GM23338 (cell line): ENCODE results near the gene WDCP. TPM values are rescaled to one million over a fixed set of nuclear protein-coding genes. Genes with fewer than 3 reads are reported as not detected.

Experiments used
- ATAC-seq: fragments of 200-7000 bp; cut with Tn5 transposase; 3 replicates; pipeline ENCODE4 v1.9.1; 2020
- DNase-seq: peaks from one replicate; pipeline ENCODE4 v3.0.0-alpha.2; 2015; ENCODE audit warnings: low spot score
- H2AFZ ChIP-seq: fragments of 200-600 bp; sonication (generic); 2 replicates; pipeline ENCODE4 v1.8.0; 2016; ENCODE audit warnings: antibody characterized with exemption, mild to moderate bottlenecking, moderate library complexity
- H3F3A ChIP-seq: fragments of 200-600 bp; sonication (generic); replicated peaks from 2 replicates; pipeline ENCODE4 v1.8.0; 2017; ENCODE audit warnings: antibody characterized with exemption, mixed run types, low read depth
- H3K27ac ChIP-seq: fragments of 200-600 bp; sonication (generic); 2 replicates; pipeline ENCODE4 v1.6.1; 2016; ENCODE audit warnings: low read depth
- H3K27me3 ChIP-seq: fragments of 200-600 bp; sonication (generic); 2 replicates; pipeline ENCODE4 v1.8.0; 2016; ENCODE audit warnings: mild to moderate bottlenecking, mixed run types, moderate library complexity; ENCODE audit not compliant: insufficient read depth
- H3K36me3 ChIP-seq: fragments of 200-600 bp; sonication (generic); 2 replicates; pipeline ENCODE4 v1.8.0; 2016; ENCODE audit warnings: mild to moderate bottlenecking; ENCODE audit not compliant: insufficient read depth
- H3K4me1 ChIP-seq: fragments of 200-600 bp; sonication (generic); 2 replicates; pipeline ENCODE4 v1.8.0; 2016; ENCODE audit warnings: mild to moderate bottlenecking, moderate library complexity; ENCODE audit not compliant: insufficient read depth
- H3K4me2 ChIP-seq: fragments of 200-600 bp; sonication (generic); 2 replicates; pipeline ENCODE4 v1.7.1; 2017; ENCODE audit warnings: mixed run types
- H3K4me3 ChIP-seq: fragments of 200-600 bp; sonication (generic); 2 replicates; pipeline ENCODE4 v1.6.1; 2016; ENCODE audit warnings: mixed run types
- H3K79me2 ChIP-seq: fragments of 200-600 bp; sonication (generic); replicated peaks from 2 replicates; pipeline ENCODE4 v1.8.0; 2017; ENCODE audit warnings: mild to moderate bottlenecking; ENCODE audit not compliant: insufficient read depth
- H3K9me2 ChIP-seq: fragments of 200-600 bp; sonication (generic); 2 replicates; pipeline ENCODE4 v1.8.0; 2017; ENCODE audit not compliant: insufficient read depth
- H4K20me1 ChIP-seq: fragments of 200-600 bp; sonication (generic); replicated peaks from 2 replicates; pipeline ENCODE4 v1.8.0; 2017; ENCODE audit warnings: mild to moderate bottlenecking; ENCODE audit not compliant: insufficient read depth
- H3K27ac Mint-ChIP-seq: 2 replicates; pipeline ENCODE4 v1.8.0; 2020; ENCODE audit warnings: inconsistent platforms, mild to moderate bottlenecking, moderate library complexity, mixed read lengths
- H3K27me3 Mint-ChIP-seq: 3 replicates; pipeline ENCODE4 v1.8.0; 2022; ENCODE audit warnings: low read depth, mild to moderate bottlenecking, moderate library complexity, mixed read lengths, inconsistent platforms; ENCODE audit not compliant: insufficient read depth, poor library complexity
- H3K36me3 Mint-ChIP-seq: 3 replicates; pipeline ENCODE4 v1.8.0; 2021; ENCODE audit warnings: low read depth, mild to moderate bottlenecking, inconsistent platforms, moderate library complexity, mixed read lengths
- H3K4me1 Mint-ChIP-seq: 3 replicates; pipeline ENCODE4 v1.8.0; 2020; ENCODE audit warnings: mild to moderate bottlenecking, inconsistent platforms, mixed read lengths
- H3K4me3 Mint-ChIP-seq: 3 replicates; pipeline ENCODE4 v1.8.0; 2021; ENCODE audit warnings: moderate library complexity, mild to moderate bottlenecking, inconsistent platforms, mixed read lengths
- H3K9me3 Mint-ChIP-seq: 3 replicates; pipeline ENCODE4 v1.8.0; 2020; ENCODE audit warnings: moderate library complexity, mild to moderate bottlenecking, inconsistent platforms, mixed read lengths
- CREB1 ChIP-seq: fragments of 250-450 bp; sonication (Bioruptor Pico); IDR thresholded peaks from 2 replicates; pipeline ENCODE4 v1.5.0; 2020; ENCODE audit warnings: low read depth, mild to moderate bottlenecking, moderate library complexity
- EZH2 ChIP-seq: fragments of 200-600 bp; sonication (generic); IDR thresholded peaks from one replicate; pipeline ENCODE4 v1.8.0; 2017; ENCODE audit warnings: antibody characterized with exemption, mild to moderate bottlenecking, low read depth; ENCODE audit not compliant: unreplicated experiment
- EZH2phosphoT487 ChIP-seq: fragments of 200-600 bp; sonication (generic); IDR thresholded peaks from one replicate; pipeline ENCODE4 v1.8.1; 2018; ENCODE audit warnings: antibody characterized with exemption; ENCODE audit not compliant: unreplicated experiment
- POLR2AphosphoS5 ChIP-seq: IDR thresholded peaks from 2 replicates; pipeline ENCODE4 v1.6.1; 2016; ENCODE audit warnings: antibody characterized with exemption, low read depth
- REST ChIP-seq: IDR thresholded peaks from one replicate; pipeline ENCODE4 v1.6.1; 2018; ENCODE audit warnings: antibody characterized with exemption; ENCODE audit not compliant: unreplicated experiment
- STAT1 ChIP-seq: IDR thresholded peaks from one replicate; pipeline ENCODE4 v1.6.1; 2016; ENCODE audit warnings: antibody characterized with exemption; ENCODE audit not compliant: unreplicated experiment
- ZNF114 ChIP-seq: fragments of 250-450 bp; sonication (Bioruptor Pico); IDR thresholded peaks from 2 replicates; pipeline ENCODE4 v1.5.0; 2020; ENCODE audit warnings: mild to moderate bottlenecking, moderate library complexity
- polyA plus RNA-seq: library from polyadenylated mRNA; unstranded; fragments of >200 nt; fragmentation: Nextera tagmentation; extraction: Ambion mirVana; gene quantifications from 2 replicates; pipeline ENCODE4 v1.2.1, GENCODE V29; 2016
- total RNA-seq: library from RNA; depleted of rRNA; stranded (reverse); fragments of >200 nt; shearing (Covaris generic); gene quantifications from 2 replicates; pipeline ENCODE4 v1.2.3, GENCODE V29; 2014
- TF ChIP-seq, protein P1 (sequence below): IDR thresholded peaks from 2 replicates; pipeline ENCODE4 v1.6.1; 2016; ENCODE audit warnings: antibody characterized with exemption
- TF ChIP-seq, protein P2 (sequence below): fragments of 250-450 bp; sonication (Bioruptor Pico); IDR thresholded peaks from 2 replicates; pipeline ENCODE4 v1.5.0; 2020; ENCODE audit warnings: mild to moderate bottlenecking, moderate library complexity
- TF ChIP-seq, protein P3 (sequence below), 2 experiments: fragments of 200-600 bp in 1 of 2; sonication (generic) in 1 of 2; conservative IDR thresholded peaks; 2 replicates each; pipeline versions ENCODE4 v1.5.1 to v1.6.1; 2016 to 2017; ENCODE audit warnings: antibody characterized with exemption in 2 of 2, low read depth in 2 of 2, mild to moderate bottlenecking in 2 of 2, moderate library complexity in 1 of 2

The WDCP gene
- total and polyA plus RNA-seq, 2 experiments from 2014 or later: 10.5 to 28.6 TPM

GRCh38 chr2:24016853-24017703, 30.1 kb downstream of the WDCP start (continued):
- TF ChIP-seq EZH2phosphoT487 (no peak), STAT1 (no peak), ZNF114 (no peak)
- TF ChIP-seq, protein P1, sequence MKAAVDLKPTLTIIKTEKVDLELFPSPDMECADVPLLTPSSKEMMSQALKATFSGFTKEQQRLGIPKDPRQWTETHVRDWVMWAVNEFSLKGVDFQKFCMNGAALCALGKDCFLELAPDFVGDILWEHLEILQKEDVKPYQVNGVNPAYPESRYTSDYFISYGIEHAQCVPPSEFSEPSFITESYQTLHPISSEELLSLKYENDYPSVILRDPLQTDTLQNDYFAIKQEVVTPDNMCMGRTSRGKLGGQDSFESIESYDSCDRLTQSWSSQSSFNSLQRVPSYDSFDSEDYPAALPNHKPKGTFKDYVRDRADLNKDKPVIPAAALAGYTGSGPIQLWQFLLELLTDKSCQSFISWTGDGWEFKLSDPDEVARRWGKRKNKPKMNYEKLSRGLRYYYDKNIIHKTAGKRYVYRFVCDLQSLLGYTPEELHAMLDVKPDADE: no peak

DNA sequence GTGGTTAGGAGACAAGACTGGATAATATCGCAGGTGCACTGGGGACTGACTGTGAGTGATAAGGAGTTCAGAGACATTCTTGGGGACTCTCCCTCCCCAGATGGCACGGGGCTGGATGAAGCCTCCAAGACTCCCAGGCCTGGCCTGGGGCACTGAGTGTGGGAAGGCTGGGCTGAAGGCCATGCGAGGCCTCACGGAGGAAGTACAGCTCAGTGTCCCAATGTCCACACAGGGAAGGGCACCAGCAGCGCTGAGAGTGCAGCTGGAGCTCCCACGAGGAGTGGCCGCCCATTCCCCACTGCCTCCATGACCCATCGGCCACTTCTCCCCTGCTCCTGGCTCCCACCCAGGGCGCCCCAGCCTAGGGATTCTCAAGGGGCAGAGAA, 30.8 kb downstream of the WDCP start:
- H3K4me2 ChIP-seq: no peak overlapping the region
- TF ChIP-seq STAT1 (no peak), CREB1 (CRISPR knock-in tag) (no peak), EZH2 (no peak), REST (no peak), POLR2AphosphoS5 (no peak)
- TF ChIP-seq, protein P2, sequence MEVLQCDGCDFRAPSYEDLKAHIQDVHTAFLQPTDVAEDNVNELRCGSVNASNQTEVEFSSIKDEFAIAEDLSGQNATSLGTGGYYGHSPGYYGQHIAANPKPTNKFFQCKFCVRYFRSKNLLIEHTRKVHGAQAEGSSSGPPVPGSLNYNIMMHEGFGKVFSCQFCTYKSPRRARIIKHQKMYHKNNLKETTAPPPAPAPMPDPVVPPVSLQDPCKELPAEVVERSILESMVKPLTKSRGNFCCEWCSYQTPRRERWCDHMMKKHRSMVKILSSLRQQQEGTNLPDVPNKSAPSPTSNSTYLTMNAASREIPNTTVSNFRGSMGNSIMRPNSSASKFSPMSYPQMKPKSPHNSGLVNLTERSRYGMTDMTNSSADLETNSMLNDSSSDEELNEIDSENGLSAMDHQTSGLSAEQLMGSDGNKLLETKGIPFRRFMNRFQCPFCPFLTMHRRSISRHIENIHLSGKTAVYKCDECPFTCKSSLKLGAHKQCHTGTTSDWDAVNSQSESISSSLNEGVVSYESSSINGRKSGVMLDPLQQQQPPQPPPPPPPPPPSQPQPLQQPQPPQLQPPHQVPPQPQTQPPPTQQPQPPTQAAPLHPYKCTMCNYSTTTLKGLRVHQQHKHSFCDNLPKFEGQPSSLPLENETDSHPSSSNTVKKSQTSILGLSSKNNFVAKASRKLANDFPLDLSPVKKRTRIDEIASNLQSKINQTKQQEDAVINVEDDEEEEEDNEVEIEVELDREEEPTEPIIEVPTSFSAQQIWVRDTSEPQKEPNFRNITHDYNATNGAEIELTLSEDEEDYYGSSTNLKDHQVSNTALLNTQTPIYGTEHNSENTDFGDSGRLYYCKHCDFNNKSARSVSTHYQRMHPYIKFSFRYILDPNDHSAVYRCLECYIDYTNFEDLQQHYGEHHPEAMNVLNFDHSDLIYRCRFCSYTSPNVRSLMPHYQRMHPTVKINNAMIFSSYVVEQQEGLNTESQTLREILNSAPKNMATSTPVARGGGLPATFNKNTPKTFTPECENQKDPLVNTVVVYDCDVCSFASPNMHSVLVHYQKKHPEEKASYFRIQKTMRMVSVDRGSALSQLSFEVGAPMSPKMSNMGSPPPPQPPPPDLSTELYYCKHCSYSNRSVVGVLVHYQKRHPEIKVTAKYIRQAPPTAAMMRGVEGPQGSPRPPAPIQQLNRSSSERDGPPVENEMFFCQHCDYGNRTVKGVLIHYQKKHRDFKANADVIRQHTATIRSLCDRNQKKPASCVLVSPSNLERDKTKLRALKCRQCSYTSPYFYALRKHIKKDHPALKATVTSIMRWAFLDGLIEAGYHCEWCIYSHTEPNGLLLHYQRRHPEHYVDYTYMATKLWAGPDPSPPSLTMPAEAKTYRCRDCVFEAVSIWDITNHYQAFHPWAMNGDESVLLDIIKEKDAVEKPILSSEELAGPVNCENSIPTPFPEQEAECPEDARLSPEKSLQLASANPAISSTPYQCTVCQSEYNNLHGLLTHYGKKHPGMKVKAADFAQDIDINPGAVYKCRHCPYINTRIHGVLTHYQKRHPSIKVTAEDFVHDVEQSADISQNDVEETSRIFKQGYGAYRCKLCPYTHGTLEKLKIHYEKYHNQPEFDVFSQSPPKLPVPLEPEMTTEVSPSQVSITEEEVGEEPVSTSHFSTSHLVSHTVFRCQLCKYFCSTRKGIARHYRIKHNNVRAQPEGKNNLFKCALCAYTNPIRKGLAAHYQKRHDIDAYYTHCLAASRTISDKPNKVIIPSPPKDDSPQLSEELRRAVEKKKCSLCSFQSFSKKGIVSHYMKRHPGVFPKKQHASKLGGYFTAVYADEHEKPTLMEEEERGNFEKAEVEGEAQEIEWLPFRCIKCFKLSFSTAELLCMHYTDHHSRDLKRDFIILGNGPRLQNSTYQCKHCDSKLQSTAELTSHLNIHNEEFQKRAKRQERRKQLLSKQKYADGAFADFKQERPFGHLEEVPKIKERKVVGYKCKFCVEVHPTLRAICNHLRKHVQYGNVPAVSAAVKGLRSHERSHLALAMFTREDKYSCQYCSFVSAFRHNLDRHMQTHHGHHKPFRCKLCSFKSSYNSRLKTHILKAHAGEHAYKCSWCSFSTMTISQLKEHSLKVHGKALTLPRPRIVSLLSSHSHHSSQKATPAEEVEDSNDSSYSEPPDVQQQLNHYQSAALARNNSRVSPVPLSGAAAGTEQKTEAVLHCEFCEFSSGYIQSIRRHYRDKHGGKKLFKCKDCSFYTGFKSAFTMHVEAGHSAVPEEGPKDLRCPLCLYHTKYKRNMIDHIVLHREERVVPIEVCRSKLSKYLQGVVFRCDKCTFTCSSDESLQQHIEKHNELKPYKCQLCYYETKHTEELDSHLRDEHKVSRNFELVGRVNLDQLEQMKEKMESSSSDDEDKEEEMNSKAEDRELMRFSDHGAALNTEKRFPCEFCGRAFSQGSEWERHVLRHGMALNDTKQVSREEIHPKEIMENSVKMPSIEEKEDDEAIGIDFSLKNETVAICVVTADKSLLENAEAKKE: no peak
- TF ChIP-seq, protein P3, sequence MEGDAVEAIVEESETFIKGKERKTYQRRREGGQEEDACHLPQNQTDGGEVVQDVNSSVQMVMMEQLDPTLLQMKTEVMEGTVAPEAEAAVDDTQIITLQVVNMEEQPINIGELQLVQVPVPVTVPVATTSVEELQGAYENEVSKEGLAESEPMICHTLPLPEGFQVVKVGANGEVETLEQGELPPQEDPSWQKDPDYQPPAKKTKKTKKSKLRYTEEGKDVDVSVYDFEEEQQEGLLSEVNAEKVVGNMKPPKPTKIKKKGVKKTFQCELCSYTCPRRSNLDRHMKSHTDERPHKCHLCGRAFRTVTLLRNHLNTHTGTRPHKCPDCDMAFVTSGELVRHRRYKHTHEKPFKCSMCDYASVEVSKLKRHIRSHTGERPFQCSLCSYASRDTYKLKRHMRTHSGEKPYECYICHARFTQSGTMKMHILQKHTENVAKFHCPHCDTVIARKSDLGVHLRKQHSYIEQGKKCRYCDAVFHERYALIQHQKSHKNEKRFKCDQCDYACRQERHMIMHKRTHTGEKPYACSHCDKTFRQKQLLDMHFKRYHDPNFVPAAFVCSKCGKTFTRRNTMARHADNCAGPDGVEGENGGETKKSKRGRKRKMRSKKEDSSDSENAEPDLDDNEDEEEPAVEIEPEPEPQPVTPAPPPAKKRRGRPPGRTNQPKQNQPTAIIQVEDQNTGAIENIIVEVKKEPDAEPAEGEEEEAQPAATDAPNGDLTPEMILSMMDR (conservative IDR thresholded peaks at IDR 0.05; ENCODE audit: low read depth in 2 of 2): no peak

More for the DNA sequence above, 30.8 kb downstream of the WDCP start:
- Histone ChIP-seq H3K27ac (peak overlapping the region; percentile 39; the same call in 1 of the 2 replicates), H2AFZ (no peak overlapping the region), H3K79me2 (no peaks in the 10 kb centered on the region), H3K4me1 (peaks cover 10% of the 10 kb centered on the region; the same call in 1 of the 2 replicates), H3K36me3 (no peaks in the 10 kb centered on the region), H3K27me3 (no peaks in the 10 kb centered on the region), H3K9me2 (no peaks in the 10 kb centered on the region), H4K20me1 (no peaks in the 10 kb centered on the region), H3F3A (no peaks in the 10 kb centered on the region), H3K4me3 (no peak overlapping the region)
- H3K9me3 Mint-ChIP-seq: no peaks in the 10 kb centered on the region
- peaks cover 10% of the 10 kb centered on the region for H3K27me3 Mint-ChIP-seq
- H3K4me3 Mint-ChIP-seq: no peak overlapping the region
- H3K36me3 Mint-ChIP-seq: no peaks in the 10 kb centered on the region
- H3K27ac Mint-ChIP-seq: no peak overlapping the region; the same call in 1 of the 2 replicates
- no peak for ATAC-seq
- no peak for DNase-seq
- peaks cover 24% of the 10 kb centered on the region for H3K4me1 Mint-ChIP-seq
